ENCODE measurements around the gene BICC1.

DNA sequence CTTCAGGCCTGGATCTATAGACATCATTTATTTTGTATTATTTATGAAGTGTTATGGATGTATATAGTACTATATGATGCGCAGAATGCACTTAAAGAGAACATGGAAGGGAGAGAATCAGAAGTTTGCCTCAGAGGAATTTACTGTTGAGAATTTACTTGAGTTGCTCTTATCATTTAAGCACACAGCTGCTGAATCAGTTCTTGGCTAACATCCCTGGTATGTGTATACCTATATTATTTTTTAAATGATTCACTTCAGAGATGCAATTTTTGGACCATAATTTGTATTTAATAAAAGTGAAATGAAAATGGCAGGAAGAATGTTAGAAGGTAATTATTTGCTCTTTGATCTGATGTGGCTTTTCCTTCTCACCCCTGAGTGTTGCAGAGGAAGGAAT is 191.6 kb downstream of the BICC1 start:
- TF ChIP-seq, protein P1, sequence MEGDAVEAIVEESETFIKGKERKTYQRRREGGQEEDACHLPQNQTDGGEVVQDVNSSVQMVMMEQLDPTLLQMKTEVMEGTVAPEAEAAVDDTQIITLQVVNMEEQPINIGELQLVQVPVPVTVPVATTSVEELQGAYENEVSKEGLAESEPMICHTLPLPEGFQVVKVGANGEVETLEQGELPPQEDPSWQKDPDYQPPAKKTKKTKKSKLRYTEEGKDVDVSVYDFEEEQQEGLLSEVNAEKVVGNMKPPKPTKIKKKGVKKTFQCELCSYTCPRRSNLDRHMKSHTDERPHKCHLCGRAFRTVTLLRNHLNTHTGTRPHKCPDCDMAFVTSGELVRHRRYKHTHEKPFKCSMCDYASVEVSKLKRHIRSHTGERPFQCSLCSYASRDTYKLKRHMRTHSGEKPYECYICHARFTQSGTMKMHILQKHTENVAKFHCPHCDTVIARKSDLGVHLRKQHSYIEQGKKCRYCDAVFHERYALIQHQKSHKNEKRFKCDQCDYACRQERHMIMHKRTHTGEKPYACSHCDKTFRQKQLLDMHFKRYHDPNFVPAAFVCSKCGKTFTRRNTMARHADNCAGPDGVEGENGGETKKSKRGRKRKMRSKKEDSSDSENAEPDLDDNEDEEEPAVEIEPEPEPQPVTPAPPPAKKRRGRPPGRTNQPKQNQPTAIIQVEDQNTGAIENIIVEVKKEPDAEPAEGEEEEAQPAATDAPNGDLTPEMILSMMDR (IDR thresholded peaks at IDR 0.05): no peak
- TF ChIP-seq EZH2 (IDR thresholded peaks at IDR 0.05; ENCODE audit: borderline replicate concordance, insufficient read depth, low read depth, low read length, poor library complexity, severe bottlenecking): no peak

All from B cell (primary cell).